ENCODE data around the gene PLTP. TPM values are rescaled to one million over a fixed set of nuclear protein-coding genes. Genes with fewer than 3 reads are reported as not detected.

The PLTP gene
- total RNA-seq, 4 donors from 2014 or later: 74.7 to 713 (median 134) TPM

DNA sequence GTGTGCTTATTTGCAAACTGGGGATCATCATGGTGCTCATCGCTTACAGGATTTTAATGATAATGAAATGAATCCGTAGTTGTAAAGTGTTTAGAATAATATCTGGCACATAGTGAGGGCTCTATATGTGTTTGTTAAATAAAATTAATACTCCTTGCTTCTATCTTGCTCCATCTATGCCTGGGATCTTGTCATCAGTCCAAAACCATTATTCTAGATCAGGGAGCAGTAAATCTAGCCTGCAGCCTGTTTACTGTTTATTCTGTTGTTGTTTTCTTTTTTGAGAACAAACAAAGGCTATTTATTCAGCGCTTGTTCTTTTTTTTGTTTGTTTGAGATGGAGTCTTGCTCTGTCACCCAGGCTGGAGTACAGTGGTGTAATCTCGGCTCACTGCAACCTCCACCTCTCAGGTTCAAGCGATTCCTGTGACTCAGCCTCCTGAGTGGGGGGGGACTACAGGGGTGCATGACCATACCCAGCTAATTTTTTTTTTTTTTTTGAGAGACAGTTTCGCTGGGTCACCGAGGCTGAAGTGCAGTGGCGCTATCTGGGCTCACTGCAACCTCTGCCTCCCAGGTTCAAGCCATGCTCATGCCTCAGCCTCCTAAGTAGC lies 62.9 kb downstream of the PLTP start:
- Histone ChIP-seq H3K4me1 (peaks cover 0 to 16% (median 0%) of the 10 kb centered on the region in 4 donors), H3K9me3 (no peaks in the 10 kb centered on the region), H3K4me3 (no peak overlapping the region), H3K27me3 (no peaks in the 10 kb centered on the region), H3K36me3 (peaks cover 0 to 93% (median 14%) of the 10 kb centered on the region in 3 donors), H3K27ac (no peak overlapping the region)
- no peak for DNase-seq (ENCODE audit: low spot score in 2 of 2)
- WGBS, 2 donors: 88 to 93% methylated on average over 8 of the region's 8 CpGs
- TF ChIP-seq EP300 (IDR thresholded peaks at IDR 0.05) (no peak), POLR2A (IDR thresholded peaks at IDR 0.05) (no peak)
- TF ChIP-seq, protein P1, sequence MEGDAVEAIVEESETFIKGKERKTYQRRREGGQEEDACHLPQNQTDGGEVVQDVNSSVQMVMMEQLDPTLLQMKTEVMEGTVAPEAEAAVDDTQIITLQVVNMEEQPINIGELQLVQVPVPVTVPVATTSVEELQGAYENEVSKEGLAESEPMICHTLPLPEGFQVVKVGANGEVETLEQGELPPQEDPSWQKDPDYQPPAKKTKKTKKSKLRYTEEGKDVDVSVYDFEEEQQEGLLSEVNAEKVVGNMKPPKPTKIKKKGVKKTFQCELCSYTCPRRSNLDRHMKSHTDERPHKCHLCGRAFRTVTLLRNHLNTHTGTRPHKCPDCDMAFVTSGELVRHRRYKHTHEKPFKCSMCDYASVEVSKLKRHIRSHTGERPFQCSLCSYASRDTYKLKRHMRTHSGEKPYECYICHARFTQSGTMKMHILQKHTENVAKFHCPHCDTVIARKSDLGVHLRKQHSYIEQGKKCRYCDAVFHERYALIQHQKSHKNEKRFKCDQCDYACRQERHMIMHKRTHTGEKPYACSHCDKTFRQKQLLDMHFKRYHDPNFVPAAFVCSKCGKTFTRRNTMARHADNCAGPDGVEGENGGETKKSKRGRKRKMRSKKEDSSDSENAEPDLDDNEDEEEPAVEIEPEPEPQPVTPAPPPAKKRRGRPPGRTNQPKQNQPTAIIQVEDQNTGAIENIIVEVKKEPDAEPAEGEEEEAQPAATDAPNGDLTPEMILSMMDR (IDR thresholded peaks at IDR 0.05): no peak

Other genes with a start within 250 kb of the PLTP start
- not detected for gene WFDC11, start 241.9 kb downstream of the PLTP start, total RNA-seq
- gene WFDC13, start 210.1 kb downstream of the PLTP start, total RNA-seq: not detected
- gene WFDC10B, start 207.1 kb downstream of the PLTP start, total RNA-seq: under 1 TPM in 1 of 4 donors, not detected in 3; 0.84 TPM
- gene SPINT4, start 189.8 kb downstream of the PLTP start, total RNA-seq: not detected
- gene WFDC3, start 120.3 kb downstream of the PLTP start, total RNA-seq: 1 to 10 TPM in 1 of 4 donors, not detected in 3; 2.4 TPM
- 10 to 100 TPM; 17.4 to 33.6 (median 27.2) TPM for gene DNTTIP1, start 120.2 kb downstream of the PLTP start, total RNA-seq
- gene UBE2C, start 99.5 kb downstream of the PLTP start, total RNA-seq: 1 to 10 TPM in 2 of 4 donors, under 1 TPM in 1, not detected in 1; 0.78 to 6.9 (median 1.5) TPM
- 10 to 100 TPM in 1 of 4 donors, 1 to 10 TPM in 2, not detected in 1; 2.3 to 12.0 (median 6.5) TPM for gene TNNC2, start 84.8 kb downstream of the PLTP start, total RNA-seq
- gene SNX21, start 78.4 kb downstream of the PLTP start, total RNA-seq: 100 to 1,000 TPM; 177 to 389 (median 240) TPM
- 10 to 100 TPM; 44.4 to 58.4 (median 52.5) TPM for gene ACOT8, start 54.8 kb downstream of the PLTP start, total RNA-seq
- 1 to 10 TPM; 3.1 to 6.3 (median 4.8) TPM for gene ZSWIM3, start 54.5 kb downstream of the PLTP start, total RNA-seq
- gene ZSWIM1, start 30.9 kb downstream of the PLTP start, total RNA-seq: 1 to 10 TPM; 4.5 to 8.2 (median 6.0) TPM
- 10 to 100 TPM in 1 of 4 donors, 1 to 10 TPM in 3; 2.6 to 18.3 (median 7.9) TPM for gene SPATA25, start 24.5 kb downstream of the PLTP start, total RNA-seq
- gene NEURL2, start 20.9 kb downstream of the PLTP start, total RNA-seq: 10 to 100 TPM in 3 of 4 donors, 1 to 10 TPM in 1; 7.7 to 42.9 (median 15.6) TPM
- gene CTSA, start 20.8 kb downstream of the PLTP start, total RNA-seq: 10 to 100 TPM; 50.4 to 87.3 (median 71.7) TPM
- gene PCIF1, start 22.5 kb upstream of the PLTP start, total RNA-seq: 10 to 100 TPM; 52.2 to 59.0 (median 53.0) TPM
- gene ZNF335, start 60.0 kb upstream of the PLTP start, total RNA-seq: 10 to 100 TPM; 24.3 to 42.3 (median 28.6) TPM
- gene MMP9, start 96.8 kb upstream of the PLTP start, total RNA-seq: under 1 TPM in 3 of 4 donors, not detected in 1; 0.22 to 0.98 (median 0.60) TPM
- gene SLC12A5, start 117.1 kb upstream of the PLTP start, total RNA-seq: 1 to 10 TPM in 1 of 4 donors, not detected in 3; 5.2 TPM
- 10 to 100 TPM; 34.8 to 71.4 (median 47.2) TPM for gene NCOA5, start 177.8 kb upstream of the PLTP start, total RNA-seq
- gene CD40, start 206.2 kb upstream of the PLTP start, total RNA-seq: 10 to 100 TPM; 18.0 to 32.8 (median 25.1) TPM